ENCODE results near the gene AQP12A.

DNA sequence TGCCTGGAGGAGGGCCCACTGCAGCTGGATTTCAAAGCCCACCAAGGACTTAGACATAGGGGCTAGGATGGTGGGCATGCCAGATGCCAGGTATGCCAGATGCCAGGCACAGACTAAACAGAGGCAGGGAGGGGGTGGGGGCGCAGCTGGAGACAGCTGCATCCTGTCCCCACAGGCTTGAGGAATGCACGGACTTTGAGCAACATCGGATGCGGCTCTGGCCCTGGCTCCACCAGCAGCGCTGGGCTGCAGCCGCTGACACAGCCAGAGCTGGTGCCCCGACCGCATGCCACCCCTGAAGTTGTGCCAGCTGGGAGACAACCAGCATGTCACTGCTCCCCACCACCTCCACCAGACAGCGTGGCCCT is 39.5 kb downstream of the AQP12A start:
- TF ChIP-seq, protein P1, sequence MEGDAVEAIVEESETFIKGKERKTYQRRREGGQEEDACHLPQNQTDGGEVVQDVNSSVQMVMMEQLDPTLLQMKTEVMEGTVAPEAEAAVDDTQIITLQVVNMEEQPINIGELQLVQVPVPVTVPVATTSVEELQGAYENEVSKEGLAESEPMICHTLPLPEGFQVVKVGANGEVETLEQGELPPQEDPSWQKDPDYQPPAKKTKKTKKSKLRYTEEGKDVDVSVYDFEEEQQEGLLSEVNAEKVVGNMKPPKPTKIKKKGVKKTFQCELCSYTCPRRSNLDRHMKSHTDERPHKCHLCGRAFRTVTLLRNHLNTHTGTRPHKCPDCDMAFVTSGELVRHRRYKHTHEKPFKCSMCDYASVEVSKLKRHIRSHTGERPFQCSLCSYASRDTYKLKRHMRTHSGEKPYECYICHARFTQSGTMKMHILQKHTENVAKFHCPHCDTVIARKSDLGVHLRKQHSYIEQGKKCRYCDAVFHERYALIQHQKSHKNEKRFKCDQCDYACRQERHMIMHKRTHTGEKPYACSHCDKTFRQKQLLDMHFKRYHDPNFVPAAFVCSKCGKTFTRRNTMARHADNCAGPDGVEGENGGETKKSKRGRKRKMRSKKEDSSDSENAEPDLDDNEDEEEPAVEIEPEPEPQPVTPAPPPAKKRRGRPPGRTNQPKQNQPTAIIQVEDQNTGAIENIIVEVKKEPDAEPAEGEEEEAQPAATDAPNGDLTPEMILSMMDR (IDR thresholded peaks at IDR 0.05) = no peak
- no peak for TF ChIP-seq CEBPB (IDR thresholded peaks at IDR 0.05)
- TF ChIP-seq POLR2A (IDR thresholded peaks at IDR 0.05; ENCODE audit: low read length) = no peak
- TF ChIP-seq BHLHE40 (IDR thresholded peaks at IDR 0.05; ENCODE audit: low read depth, low read length) = no peak
- TF ChIP-seq KDM1A (IDR thresholded peaks at IDR 0.05; ENCODE audit: low read depth) = no peak
- TF ChIP-seq JUNB (IDR thresholded peaks at IDR 0.05) = no peak
- TF ChIP-seq, protein P2, sequence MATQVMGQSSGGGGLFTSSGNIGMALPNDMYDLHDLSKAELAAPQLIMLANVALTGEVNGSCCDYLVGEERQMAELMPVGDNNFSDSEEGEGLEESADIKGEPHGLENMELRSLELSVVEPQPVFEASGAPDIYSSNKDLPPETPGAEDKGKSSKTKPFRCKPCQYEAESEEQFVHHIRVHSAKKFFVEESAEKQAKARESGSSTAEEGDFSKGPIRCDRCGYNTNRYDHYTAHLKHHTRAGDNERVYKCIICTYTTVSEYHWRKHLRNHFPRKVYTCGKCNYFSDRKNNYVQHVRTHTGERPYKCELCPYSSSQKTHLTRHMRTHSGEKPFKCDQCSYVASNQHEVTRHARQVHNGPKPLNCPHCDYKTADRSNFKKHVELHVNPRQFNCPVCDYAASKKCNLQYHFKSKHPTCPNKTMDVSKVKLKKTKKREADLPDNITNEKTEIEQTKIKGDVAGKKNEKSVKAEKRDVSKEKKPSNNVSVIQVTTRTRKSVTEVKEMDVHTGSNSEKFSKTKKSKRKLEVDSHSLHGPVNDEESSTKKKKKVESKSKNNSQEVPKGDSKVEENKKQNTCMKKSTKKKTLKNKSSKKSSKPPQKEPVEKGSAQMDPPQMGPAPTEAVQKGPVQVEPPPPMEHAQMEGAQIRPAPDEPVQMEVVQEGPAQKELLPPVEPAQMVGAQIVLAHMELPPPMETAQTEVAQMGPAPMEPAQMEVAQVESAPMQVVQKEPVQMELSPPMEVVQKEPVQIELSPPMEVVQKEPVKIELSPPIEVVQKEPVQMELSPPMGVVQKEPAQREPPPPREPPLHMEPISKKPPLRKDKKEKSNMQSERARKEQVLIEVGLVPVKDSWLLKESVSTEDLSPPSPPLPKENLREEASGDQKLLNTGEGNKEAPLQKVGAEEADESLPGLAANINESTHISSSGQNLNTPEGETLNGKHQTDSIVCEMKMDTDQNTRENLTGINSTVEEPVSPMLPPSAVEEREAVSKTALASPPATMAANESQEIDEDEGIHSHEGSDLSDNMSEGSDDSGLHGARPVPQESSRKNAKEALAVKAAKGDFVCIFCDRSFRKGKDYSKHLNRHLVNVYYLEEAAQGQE (IDR thresholded peaks at IDR 0.05) = no peak
- no peak for TF ChIP-seq FOSB (CRISPR knock-in tag; IDR thresholded peaks at IDR 0.05)
- TF ChIP-seq KDM5A (IDR thresholded peaks at IDR 0.05) = no peak
- no peak for TF ChIP-seq ZFP36 (IDR thresholded peaks at IDR 0.05; ENCODE audit: borderline replicate concordance, partially characterized antibody)
- no peak for TF ChIP-seq RAD21 (conservative IDR thresholded peaks at IDR 0.05 in 1 of 2, IDR thresholded peaks at IDR 0.05 in 1 of 2)
- TF ChIP-seq SMC3 (IDR thresholded peaks at IDR 0.05) = no peak
- TF ChIP-seq FOSL2 (IDR thresholded peaks at IDR 0.05) = no peak
- TF ChIP-seq FOSL2 (CRISPR knock-in tag; IDR thresholded peaks at IDR 0.05) = no peak
